ENCODE results near the gene DCLRE1A. TPM values are rescaled to one million over a fixed set of nuclear protein-coding genes. Genes with fewer than 3 reads are reported as not detected.

DCLRE1A gene
- total RNA-seq, 3 donors from 2014 or later, result 4.0 to 7.5 (median 4.3) TPM

DNA sequence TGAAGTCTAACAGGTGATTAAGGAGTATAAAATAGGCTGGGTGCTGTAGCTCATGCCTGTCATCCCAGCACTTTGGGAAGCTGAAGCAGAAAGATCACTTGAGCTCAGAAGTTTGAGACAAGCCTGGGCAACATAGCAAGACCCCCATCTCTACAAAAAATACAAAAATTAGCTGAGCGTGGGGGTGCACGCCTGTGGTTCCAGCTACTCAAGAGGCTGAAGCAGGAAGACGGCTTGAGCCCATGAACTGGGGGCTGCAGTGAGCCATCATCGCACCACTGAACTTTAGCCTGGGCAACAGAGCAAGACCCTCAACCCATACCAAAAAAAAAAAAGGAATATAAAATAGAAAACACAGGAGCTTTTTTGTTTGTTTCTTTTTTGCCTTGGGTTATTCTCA is 47.4 kb downstream of the DCLRE1A start:
- H3K27me3 ChIP-seq, result no peaks in the 10 kb centered on the region
- no peak overlapping the region for H3K27ac ChIP-seq
- H3K4me3 ChIP-seq, result no peak overlapping the region
- H3K4me1 ChIP-seq, result no peaks in the 10 kb centered on the region
- TF ChIP-seq POLR2AphosphoS5 (IDR thresholded peaks at IDR 0.05) (no peak), POLR2A (IDR thresholded peaks at IDR 0.05) (no peak)
- TF ChIP-seq, protein P1, sequence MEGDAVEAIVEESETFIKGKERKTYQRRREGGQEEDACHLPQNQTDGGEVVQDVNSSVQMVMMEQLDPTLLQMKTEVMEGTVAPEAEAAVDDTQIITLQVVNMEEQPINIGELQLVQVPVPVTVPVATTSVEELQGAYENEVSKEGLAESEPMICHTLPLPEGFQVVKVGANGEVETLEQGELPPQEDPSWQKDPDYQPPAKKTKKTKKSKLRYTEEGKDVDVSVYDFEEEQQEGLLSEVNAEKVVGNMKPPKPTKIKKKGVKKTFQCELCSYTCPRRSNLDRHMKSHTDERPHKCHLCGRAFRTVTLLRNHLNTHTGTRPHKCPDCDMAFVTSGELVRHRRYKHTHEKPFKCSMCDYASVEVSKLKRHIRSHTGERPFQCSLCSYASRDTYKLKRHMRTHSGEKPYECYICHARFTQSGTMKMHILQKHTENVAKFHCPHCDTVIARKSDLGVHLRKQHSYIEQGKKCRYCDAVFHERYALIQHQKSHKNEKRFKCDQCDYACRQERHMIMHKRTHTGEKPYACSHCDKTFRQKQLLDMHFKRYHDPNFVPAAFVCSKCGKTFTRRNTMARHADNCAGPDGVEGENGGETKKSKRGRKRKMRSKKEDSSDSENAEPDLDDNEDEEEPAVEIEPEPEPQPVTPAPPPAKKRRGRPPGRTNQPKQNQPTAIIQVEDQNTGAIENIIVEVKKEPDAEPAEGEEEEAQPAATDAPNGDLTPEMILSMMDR (IDR thresholded peaks at IDR 0.05), result no peak
- DNase-seq (ENCODE audit: low spot score in 2 of 2), result no peak
- intact Hi-C loops (cut with DNase I; ENCODE audit: low total_unique reads), result no loop called here
- H3K9me3 ChIP-seq, result no peaks in the 10 kb centered on the region
- no peaks in the 10 kb centered on the region for H3K36me3 ChIP-seq

- H3K36me3 ChIP-seq, result no peaks in the 10 kb centered on the region
- no peaks in the 10 kb centered on the region for H3K4me1 ChIP-seq
- TF ChIP-seq, protein P1 (IDR thresholded peaks at IDR 0.05), result no peak
- TF ChIP-seq POLR2A (IDR thresholded peaks at IDR 0.05), result no peak
- no peak for TF ChIP-seq POLR2AphosphoS5 (IDR thresholded peaks at IDR 0.05)
- no peak for DNase-seq (ENCODE audit: low spot score in 2 of 2)
- intact Hi-C loops (cut with DNase I; ENCODE audit: low total_unique reads), result no loop called here
- no peaks in the 10 kb centered on the region for H3K9me3 ChIP-seq
- no peak overlapping the region for H3K27ac ChIP-seq
- H3K27me3 ChIP-seq, result no peaks in the 10 kb centered on the region
- H3K4me3 ChIP-seq, result no peak overlapping the region
Measured at GRCh38 chr10:113802997-113803396, 50.9 kb downstream of the DCLRE1A start.

DNA sequence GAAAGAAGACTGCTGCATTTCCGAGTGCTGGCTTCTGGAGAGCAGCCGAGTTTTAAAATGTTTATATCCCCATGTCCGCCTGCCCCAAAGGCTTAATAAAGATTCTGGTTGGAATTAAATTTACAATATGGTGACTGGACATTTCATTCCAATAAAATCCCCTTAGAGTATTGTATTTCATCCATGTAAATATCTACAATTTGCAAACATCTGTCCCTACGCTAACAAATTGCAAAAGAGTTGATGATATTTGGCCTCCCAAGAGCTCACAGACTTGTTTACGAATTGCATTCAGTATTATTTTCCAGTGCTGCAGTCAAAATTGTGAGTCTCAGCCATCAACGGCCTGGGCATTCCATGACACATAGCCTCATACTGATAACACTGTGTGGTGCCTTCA is 52.3 kb downstream of the DCLRE1A start:
- H3K36me3 ChIP-seq, result no peaks in the 10 kb centered on the region
- H3K27me3 ChIP-seq, result no peaks in the 10 kb centered on the region
- no peaks in the 10 kb centered on the region for H3K4me1 ChIP-seq
- H3K9me3 ChIP-seq, result no peaks in the 10 kb centered on the region
- H3K4me3 ChIP-seq, result no peak overlapping the region
- intact Hi-C loops (cut with DNase I; ENCODE audit: low total_unique reads), result no loop called here
- H3K27ac ChIP-seq, result no peak overlapping the region
- DNase-seq (ENCODE audit: low spot score in 2 of 2), result no peak
- TF ChIP-seq, protein P1 (IDR thresholded peaks at IDR 0.05), result no peak
- TF ChIP-seq POLR2A (IDR thresholded peaks at IDR 0.05) (no peak), POLR2AphosphoS5 (IDR thresholded peaks at IDR 0.05) (no peak)

DNA sequence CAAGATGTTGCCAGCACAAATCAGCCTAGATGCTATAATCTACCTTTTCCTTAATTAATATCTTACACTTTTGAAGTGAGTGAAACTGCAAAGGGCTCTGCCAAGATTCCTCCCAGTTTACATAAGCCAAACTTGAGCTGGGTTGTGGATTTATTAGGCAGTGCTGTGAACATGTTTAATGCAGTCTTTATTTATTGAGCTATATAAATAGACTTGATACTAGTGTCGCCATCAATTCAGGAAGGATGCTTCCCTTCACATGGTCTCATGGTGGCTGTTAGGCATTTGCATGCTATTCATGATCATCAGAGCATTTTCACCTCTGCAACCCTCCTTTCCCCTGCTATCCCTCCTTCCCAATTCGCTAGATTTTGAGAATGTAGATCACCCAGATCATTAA is 62.2 kb downstream of the DCLRE1A start:
- TF ChIP-seq POLR2A (IDR thresholded peaks at IDR 0.05), result no peak
- TF ChIP-seq, protein P1 (IDR thresholded peaks at IDR 0.05), result no peak
- no peak for TF ChIP-seq POLR2AphosphoS5 (IDR thresholded peaks at IDR 0.05)
- DNase-seq (ENCODE audit: low spot score in 2 of 2), result no peak
- Histone ChIP-seq H3K4me3 (no peak overlapping the region), H3K27ac (no peak overlapping the region), H3K9me3 (no peaks in the 10 kb centered on the region), H3K36me3 (no peaks in the 10 kb centered on the region), H3K27me3 (no peaks in the 10 kb centered on the region), H3K4me1 (no peaks in the 10 kb centered on the region)
- intact Hi-C loops (cut with DNase I; ENCODE audit: low total_unique reads), result no loop called here

DNA sequence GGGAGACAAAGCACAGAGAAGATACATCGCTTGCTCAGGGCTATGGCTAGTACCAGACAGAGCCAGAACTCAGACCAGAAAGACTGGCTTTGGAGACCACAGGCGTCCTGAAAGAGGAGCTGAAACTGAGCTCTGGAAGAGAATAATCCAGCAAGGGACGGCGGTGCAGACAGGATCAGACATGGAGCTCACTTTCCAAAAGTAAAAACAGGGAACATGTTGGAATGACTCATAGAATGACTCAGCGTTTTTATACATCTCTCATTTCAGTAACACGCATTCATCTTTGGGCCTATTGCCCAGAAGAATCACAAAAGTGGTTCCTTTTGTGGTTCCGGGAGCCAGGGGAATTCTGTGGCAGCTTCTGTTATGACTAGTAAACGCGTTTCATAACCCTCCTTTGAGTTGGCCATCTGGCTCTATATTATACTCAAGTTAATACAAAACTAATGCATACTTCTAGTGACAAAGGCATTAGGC is 65.2 kb downstream of the DCLRE1A start:
- Histone ChIP-seq H3K4me3 (peak overlapping the region in 1 of 3 donors; percentile 29), H3K4me1 (no peaks in the 10 kb centered on the region), H3K9me3 (no peaks in the 10 kb centered on the region), H3K27ac (peak overlapping the region; percentile 41 to 50), H3K36me3 (no peaks in the 10 kb centered on the region), H3K27me3 (no peaks in the 10 kb centered on the region)
- intact Hi-C loops (cut with DNase I; ENCODE audit: low total_unique reads), result loop anchor here (2.0 kb wide), 1 partner anchor 62 kb away; no protein-coding TSS in a partner anchor
- TF ChIP-seq, protein P1 (IDR thresholded peaks at IDR 0.05), result no peak
- TF ChIP-seq POLR2A (IDR thresholded peaks at IDR 0.05) (no peak), POLR2AphosphoS5 (IDR thresholded peaks at IDR 0.05) (no peak)
- peak in 1 of 2 donors; percentile 51 for DNase-seq (ENCODE audit: low spot score in 2 of 2)

Other genes with a start within 250 kb of the DCLRE1A start
- gene NRAP, start 190.0 kb downstream of the DCLRE1A start, total RNA-seq, result not detected
- 10 to 100 TPM; 19.0 to 27.2 (median 24.3) TPM for gene CASP7, start 174.2 kb downstream of the DCLRE1A start, total RNA-seq
- 10 to 100 TPM in 2 of 3 donors, not detected in 1; 23.6 to 30.0 TPM for gene PLEKHS1, start 102.4 kb downstream of the DCLRE1A start, total RNA-seq
- gene NHLRC2, start 579 bp upstream of the DCLRE1A start, total RNA-seq, result 10 to 100 TPM; 36.4 to 84.3 (median 56.0) TPM
- 1 to 10 TPM in 2 of 3 donors, under 1 TPM in 1; 0.66 to 2.4 (median 1.3) TPM for gene ADRB1, start 189.8 kb upstream of the DCLRE1A start, total RNA-seq

All from breast epithelium (tissue), 4 donors.